Measurements from ENCODE around the gene SEMA3B.
"Not testable (repeated sequence)": the region's sequence is repeated elsewhere in the genome, so short reads cannot be mapped to it uniquely, and the experiment has no call there.

SEMA3B gene

GRCh38 chr3:50227390-50228183 is 41.4 kb upstream of the SEMA3B start (continued):
- TF ChIP-seq ZNF518A (tag by site-specific recombination; conservative IDR thresholded peaks at IDR 0.05; ENCODE audit: low read depth) (peak; percentile 68), HOXA7 (CRISPR knock-in tag; IDR thresholded peaks at IDR 0.05; ENCODE audit: borderline replicate concordance) (no peak), ZNF600 (tag by site-specific recombination; IDR thresholded peaks at IDR 0.05) (no peak), ZNF132 (tag by site-specific recombination; IDR thresholded peaks at IDR 0.05; ENCODE audit: borderline replicate concordance) (no peak), ZNF18 (tag by site-specific recombination; IDR thresholded peaks at IDR 0.05) (no peak), WT1 (tag by site-specific recombination; IDR thresholded peaks at IDR 0.05) (peak; percentile 37), GFI1B (tag by site-specific recombination; IDR thresholded peaks at IDR 0.05) (no peak), ZNF121 (tag by site-specific recombination; IDR thresholded peaks at IDR 0.05) (no peak)

- H3K27ac ChIP-seq (ENCODE audit: extremely low read depth, low read depth, low read length) = peak overlapping the region; percentile 60; the same call in 1 of the 2 replicates
- TF ChIP-seq ZBTB20 (tag by site-specific recombination; IDR thresholded peaks at IDR 0.05) = 0 out of 2 replicates have a peak, but pooled peaks have one; percentile 42
- TF ChIP-seq ZNF629 (tag by site-specific recombination; IDR thresholded peaks at IDR 0.05) = peak; percentile 76
- TF ChIP-seq ZNF362 (tag by site-specific recombination; IDR thresholded peaks at IDR 0.05) = peak; percentile 89
- TF ChIP-seq ZFHX2 (tag by site-specific recombination; conservative IDR thresholded peaks at IDR 0.05) = peak; percentile 73
- peak; percentile 46 for TF ChIP-seq OSR2 (tag by site-specific recombination; IDR thresholded peaks at IDR 0.05)
- TF ChIP-seq EGR2 (tag by site-specific recombination; IDR thresholded peaks at IDR 0.05; ENCODE audit: low read depth) = peak; percentile 64
- TF ChIP-seq PRDM10 (tag by site-specific recombination; IDR thresholded peaks at IDR 0.05) = peak; percentile 83
- 0 out of 2 replicates have a peak, but pooled peaks have one; percentile 12 for TF ChIP-seq ZNF639 (tag by site-specific recombination; IDR thresholded peaks at IDR 0.05)
- 0 out of 2 replicates have a peak, but pooled peaks have one; percentile 0 for TF ChIP-seq OVOL3 (tag by site-specific recombination; IDR thresholded peaks at IDR 0.05)
- 0 out of 2 replicates have a peak, but pooled peaks have one; percentile 52 for TF ChIP-seq HIC1 (tag by site-specific recombination; IDR thresholded peaks at IDR 0.05)
Observed at GRCh38 chr3:50228184-50228763, 40.7 kb upstream of the SEMA3B start.

More at GRCh38 chr3:50228184-50228763, 40.7 kb upstream of the SEMA3B start:
- H3K36me3 ChIP-seq (ENCODE audit: control insufficient read depth in 2 of 2, insufficient read depth in 1 of 2, low read length in 2 of 2); H3K4me1 ChIP-seq (ENCODE audit: control insufficient read depth, insufficient read depth, low read length); H3K9me3 ChIP-seq (ENCODE audit: control insufficient read depth, insufficient read depth, low read depth, low read length): not testable (repeated sequence)
- ChIA-PET POLR2A (interaction anchor here (0.9 to 2.1 kb wide), 4 partner anchors 8 to 22 kb away, joined by 3 to 9 read pairs (median 4); partner anchors contain the start of gene GNAI2), CTCF (interaction anchor here (0.6 to 17.6 kb wide), 11 partner anchors 11 to 142 kb away, joined by 3 to 237 read pairs (median 4); partner anchors contain the start of gene GNAT1)
- peak overlapping the region; percentile 55 for H3K4me3 ChIP-seq (ENCODE audit: low read depth, low read length)
